ENCODE results near the gene WDR77.

DNA sequence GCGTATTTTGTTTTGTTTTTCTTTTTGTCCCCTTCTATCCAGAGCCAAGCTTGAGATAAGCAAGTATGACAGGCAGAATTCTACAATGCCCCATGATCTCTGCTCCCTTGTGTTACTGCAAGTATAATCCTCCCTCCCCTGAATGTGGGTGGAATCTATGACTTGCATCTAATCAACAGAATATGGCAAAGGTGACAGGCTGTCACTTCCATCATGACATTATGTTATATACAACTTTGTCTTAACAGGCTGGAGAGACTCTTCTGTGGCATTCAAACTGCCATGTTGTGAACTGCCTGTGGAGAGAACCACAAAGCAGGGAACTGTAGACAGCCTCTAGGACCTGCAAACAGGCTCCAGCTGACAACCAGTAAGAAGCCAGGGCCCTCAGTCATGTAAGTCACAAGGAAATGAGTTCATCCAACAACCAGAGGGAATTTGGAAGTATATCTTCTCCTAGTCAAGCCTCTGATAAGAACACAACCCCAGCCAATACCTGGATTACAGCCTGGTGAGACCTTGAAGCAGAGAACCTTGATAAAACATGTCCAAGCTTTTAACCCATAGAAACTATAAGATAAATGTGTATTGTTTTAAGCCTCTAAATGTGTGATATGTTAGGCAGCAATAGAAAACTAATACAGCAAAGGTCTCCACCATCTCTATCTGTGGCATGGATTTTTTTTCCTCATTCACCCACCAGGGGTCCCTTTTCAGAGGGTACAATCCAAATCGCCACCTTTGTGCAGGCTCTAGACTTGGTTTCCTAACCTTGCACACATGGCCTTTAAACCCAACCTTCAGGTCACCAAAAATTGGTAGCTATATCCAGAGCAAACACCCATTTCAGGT, 19.0 kb upstream of the WDR77 start:
- no peak for TF ChIP-seq POLR2A (IDR thresholded peaks at IDR 0.05; ENCODE audit: low read depth, low read length)
- TF ChIP-seq, protein P1, sequence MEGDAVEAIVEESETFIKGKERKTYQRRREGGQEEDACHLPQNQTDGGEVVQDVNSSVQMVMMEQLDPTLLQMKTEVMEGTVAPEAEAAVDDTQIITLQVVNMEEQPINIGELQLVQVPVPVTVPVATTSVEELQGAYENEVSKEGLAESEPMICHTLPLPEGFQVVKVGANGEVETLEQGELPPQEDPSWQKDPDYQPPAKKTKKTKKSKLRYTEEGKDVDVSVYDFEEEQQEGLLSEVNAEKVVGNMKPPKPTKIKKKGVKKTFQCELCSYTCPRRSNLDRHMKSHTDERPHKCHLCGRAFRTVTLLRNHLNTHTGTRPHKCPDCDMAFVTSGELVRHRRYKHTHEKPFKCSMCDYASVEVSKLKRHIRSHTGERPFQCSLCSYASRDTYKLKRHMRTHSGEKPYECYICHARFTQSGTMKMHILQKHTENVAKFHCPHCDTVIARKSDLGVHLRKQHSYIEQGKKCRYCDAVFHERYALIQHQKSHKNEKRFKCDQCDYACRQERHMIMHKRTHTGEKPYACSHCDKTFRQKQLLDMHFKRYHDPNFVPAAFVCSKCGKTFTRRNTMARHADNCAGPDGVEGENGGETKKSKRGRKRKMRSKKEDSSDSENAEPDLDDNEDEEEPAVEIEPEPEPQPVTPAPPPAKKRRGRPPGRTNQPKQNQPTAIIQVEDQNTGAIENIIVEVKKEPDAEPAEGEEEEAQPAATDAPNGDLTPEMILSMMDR (conservative IDR thresholded peaks at IDR 0.05; ENCODE audit: low read depth, low read length): no peak
- TF ChIP-seq RCOR1 (IDR thresholded peaks at IDR 0.05; ENCODE audit: insufficient replicate concordance, low read length): no peak
- no peak for TF ChIP-seq RAD21 (IDR thresholded peaks at IDR 0.05; ENCODE audit: low read length)
- TF ChIP-seq, protein P2, sequence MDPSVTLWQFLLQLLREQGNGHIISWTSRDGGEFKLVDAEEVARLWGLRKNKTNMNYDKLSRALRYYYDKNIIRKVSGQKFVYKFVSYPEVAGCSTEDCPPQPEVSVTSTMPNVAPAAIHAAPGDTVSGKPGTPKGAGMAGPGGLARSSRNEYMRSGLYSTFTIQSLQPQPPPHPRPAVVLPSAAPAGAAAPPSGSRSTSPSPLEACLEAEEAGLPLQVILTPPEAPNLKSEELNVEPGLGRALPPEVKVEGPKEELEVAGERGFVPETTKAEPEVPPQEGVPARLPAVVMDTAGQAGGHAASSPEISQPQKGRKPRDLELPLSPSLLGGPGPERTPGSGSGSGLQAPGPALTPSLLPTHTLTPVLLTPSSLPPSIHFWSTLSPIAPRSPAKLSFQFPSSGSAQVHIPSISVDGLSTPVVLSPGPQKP (IDR thresholded peaks at IDR 0.05; ENCODE audit: borderline replicate concordance, low read depth, low read length): no peak
- TF ChIP-seq FOS (IDR thresholded peaks at IDR 0.05; ENCODE audit: low read depth, low read length): no peak
- no peak for TF ChIP-seq BHLHE40 (IDR thresholded peaks at IDR 0.05; ENCODE audit: low read depth, low read length)
- TF ChIP-seq MAZ (IDR thresholded peaks at IDR 0.05; ENCODE audit: borderline replicate concordance, low read depth, low read length): no peak

Measured in IMR-90 (cell line).